HCT116 (cell line): ENCODE measurements around the gene HABP2. TPM values are rescaled to one million over a fixed set of nuclear protein-coding genes. Genes with fewer than 3 reads are reported as not detected.

Source experiments
- ATAC-seq: fragments of 200-7000 bp; cut with Tn5 transposase; 2 replicates; pipeline ENCODE4 v1.9.1; 2020; ENCODE audit warnings: mild to moderate bottlenecking, moderate library complexity
- BruUV-seq: library from RNA; stranded (reverse); fragments of 400-500 nt; replicated peaks from 2 replicates; lab custom pipeline; 2021; lab: Mats Ljungman, UMichigan
- CTCF ChIA-PET: fragments of 300-600 bp; sonication (Branson Sonifier 250); formaldehyde crosslinking; loops from one replicate; lab custom pipeline; 2021; ENCODE audit warnings: antibody characterized with exemption; lab: Charles Lee
- POLR2A ChIA-PET: fragments of 300-600, 350-600 bp; sonication (Branson Sonifier 250); formaldehyde crosslinking; loops from one replicate; lab custom pipeline; 2021; ENCODE audit warnings: antibody characterized with exemption; lab: Charles Lee
- RAD21 ChIA-PET, 2 experiments: fragments of 300-600 bp; sonication (Branson Sonifier 250); formaldehyde crosslinking; loops; one replicate each; lab custom pipeline; 2023; ENCODE audit warnings: low total read pairs in 2 of 2; ENCODE audit not compliant: uncharacterized antibody in 2 of 2, unreplicated experiment in 2 of 2, low non-redundant PET in 1 of 2; lab: Charles Lee
- DNase-seq: peaks from one replicate; pipeline ENCODE4 v3.0.0-alpha.2; 2010; ENCODE audit warnings: low read depth, low spot score
- H2AFZ ChIP-seq: fragments of 200-600 bp; shearing (Covaris generic), sonication (generic); 2 replicates; pipeline ENCODE4 v1.6.1; 2017; ENCODE audit warnings: low read depth, mixed run types, mixed read lengths, antibody characterized with exemption, low read length; ENCODE audit not compliant: poor library complexity, severe bottlenecking
- H3K27ac ChIP-seq: 2 replicates; pipeline ENCODE4 v1.5.1; 2012; ENCODE audit warnings: low read depth, low read length
- H3K27me3 ChIP-seq: fragments of 200-600 bp; sonication (generic); 2 replicates; pipeline ENCODE4 v1.6.1; 2016; ENCODE audit warnings: mixed run types, low read length, mixed read lengths; ENCODE audit not compliant: insufficient read depth
- H3K36me3 ChIP-seq, 2 experiments: fragments of 200-500 bp in 1 of 2; fragments of 200-600 bp in 1 of 2; sonication (Bioruptor generic) in 1 of 2; sonication (generic) in 1 of 2; 2 replicates each; pipeline versions ENCODE4 v1.5.1 to v1.6.1; 2014 to 2016; ENCODE audit warnings: low read length in 2 of 2, inconsistent platforms in 1 of 2, mixed read lengths in 1 of 2, mixed run types in 1 of 2; ENCODE audit not compliant: insufficient read depth in 2 of 2, control insufficient read depth in 1 of 2
- H3K4me1 ChIP-seq, 2 experiments: fragments of 200-600 bp in 1 of 2; sonication (generic) in 1 of 2; 2 replicates each; pipeline versions ENCODE4 v1.5.1 to v1.6.1; 2012 to 2017; ENCODE audit warnings: low read length in 2 of 2, inconsistent platforms in 1 of 2, mild to moderate bottlenecking in 1 of 2, mixed read lengths in 1 of 2, mixed run types in 1 of 2, moderate library complexity in 1 of 2; ENCODE audit not compliant: insufficient read depth in 2 of 2, control insufficient read depth in 1 of 2
- H3K4me2 ChIP-seq: fragments of 200-600 bp; sonication (generic); 2 replicates; pipeline ENCODE4 v1.6.1; 2017; ENCODE audit warnings: mixed run types, low read length, mixed read lengths
- H3K4me3 ChIP-seq, 2 experiments: fragments of 200-600 bp in 1 of 2; sonication (generic) in 1 of 2; replicated peaks in 1 of 2; 2 replicates each; pipeline ENCODE4 v1.5.1; 2011 to 2016; ENCODE audit warnings: low read length in 2 of 2, control low read depth in 1 of 2, low read depth in 1 of 2, mild to moderate bottlenecking in 1 of 2, mixed read lengths in 1 of 2, mixed run types in 1 of 2
- H3K79me2 ChIP-seq: fragments of 200-600 bp; sonication (generic); 2 replicates; pipeline ENCODE4 v1.6.1; 2017; ENCODE audit warnings: mild to moderate bottlenecking, mixed run types, low read length, moderate library complexity, mixed read lengths; ENCODE audit not compliant: insufficient read depth
- H3K9ac ChIP-seq: fragments of 200-600 bp; sonication (generic); 2 replicates; pipeline ENCODE4 v1.6.1; 2016; ENCODE audit warnings: low read length, mixed read lengths
- H3K9me2 ChIP-seq: fragments of 200-600 bp; sonication (generic), shearing (Covaris generic); 2 replicates; pipeline ENCODE4 v1.6.1; 2017; ENCODE audit warnings: mixed run types, mild to moderate bottlenecking, moderate library complexity; ENCODE audit not compliant: insufficient read depth
- H3K9me3 ChIP-seq, 2 experiments: fragments of 200-500 bp in 1 of 2; fragments of 200-600 bp in 1 of 2; sonication (Bioruptor generic) in 1 of 2; sonication (generic) in 1 of 2; 2 replicates each; pipeline ENCODE4 v1.6.1; 2014 to 2017; ENCODE audit warnings: low read length in 2 of 2, mixed read lengths in 2 of 2, inconsistent platforms in 1 of 2, low read depth in 1 of 2, mild to moderate bottlenecking in 1 of 2, mixed run types in 1 of 2, moderate library complexity in 1 of 2; ENCODE audit not compliant: control insufficient read depth in 1 of 2, insufficient read depth in 1 of 2
- H4K20me1 ChIP-seq: fragments of 200-600 bp; sonication (generic), shearing (Covaris generic); 2 replicates; pipeline ENCODE4 v1.6.1; 2017; ENCODE audit warnings: mixed run types, mild to moderate bottlenecking, moderate library complexity; ENCODE audit not compliant: insufficient read depth
- ATF3 ChIP-seq: IDR thresholded peaks from 2 replicates; pipeline ENCODE4 v1.6.1; 2012
- CTCF ChIP-seq, 3 experiments: fragments of 200-600 bp in 1 of 3; sonication (generic) in 1 of 3; IDR thresholded peaks in 2 of 3; conservative IDR thresholded peaks in 1 of 3; 2 replicates each; pipeline ENCODE4 v1.5.1; 2012 to 2017; ENCODE audit warnings: low read depth in 2 of 3, low read length in 2 of 3, antibody characterized with exemption in 1 of 3, borderline replicate concordance in 1 of 3, control low read depth in 1 of 3, mild to moderate bottlenecking in 1 of 3, mixed read lengths in 1 of 3, mixed run types in 1 of 3, moderate library complexity in 1 of 3; ENCODE audit not compliant: insufficient read depth in 1 of 3
- EGR1 ChIP-seq: IDR thresholded peaks from 2 replicates; pipeline ENCODE4 v1.6.1; 2012; ENCODE audit warnings: low read depth
- EZH2phosphoT487 ChIP-seq: fragments of 200-600 bp; IDR thresholded peaks from 2 replicates; pipeline ENCODE4 v1.6.1; 2018; ENCODE audit warnings: antibody characterized with exemption, borderline replicate concordance
- FOSL1 ChIP-seq: IDR thresholded peaks from 2 replicates; pipeline ENCODE4 v1.6.1; 2012; ENCODE audit warnings: low read depth
- POLR2AphosphoS5 ChIP-seq: IDR thresholded peaks from 2 replicates; pipeline ENCODE4 v1.6.1; 2011; ENCODE audit warnings: mild to moderate bottlenecking, low read depth, low read length, moderate library complexity
- REST ChIP-seq: IDR thresholded peaks from 2 replicates; pipeline ENCODE4 v1.6.1; 2012; ENCODE audit warnings: low read depth
- SP1 ChIP-seq: IDR thresholded peaks from 2 replicates; pipeline ENCODE4 v1.6.1; 2012; ENCODE audit warnings: low read depth
- SRF ChIP-seq: IDR thresholded peaks from 2 replicates; pipeline ENCODE4 v1.6.1; 2012; ENCODE audit warnings: low read depth
- TCF7L2 ChIP-seq: IDR thresholded peaks from 2 replicates; pipeline ENCODE4 v1.7.0; 2011; ENCODE audit warnings: borderline replicate concordance, inconsistent platforms; ENCODE audit not compliant: insufficient read depth, insufficient read length; ENCODE audit errors: extremely low read depth
- YY1 ChIP-seq: IDR thresholded peaks from 2 replicates; pipeline ENCODE4 v1.6.1; 2011; ENCODE audit warnings: low read length, low read depth, moderate library complexity, mild to moderate bottlenecking; ENCODE audit not compliant: insufficient replicate concordance; ENCODE audit errors: extremely low read depth
- intact Hi-C: fragments of 100-400 bp; cut with micrococcal nuclease; formaldehyde crosslinking; loops from 2 replicates; pipeline ENCODE4 v1.10.0; 2022
- total RNA-seq: library from RNA; stranded (reverse); gene quantifications from one replicate; pipeline ENCODE4 v1.2.1, GENCODE V29; 2021; ENCODE audit not compliant: unreplicated experiment

The HABP2 gene
- total RNA-seq, 1 experiment from 2014 or later, result 0.20 TPM

GRCh38 chr10:113539789-113540188, 13.1 kb upstream of the HABP2 start:
- POLR2A ChIA-PET, result no interaction called here
- no peaks in the 10 kb centered on the region for H3K79me2 ChIP-seq
- CTCF ChIA-PET, result interaction anchor here (1.1 kb wide), 1 partner anchor 24 kb away, joined by 3 read pairs; no protein-coding TSS in a partner anchor

GRCh38 chr10:113540845-113541548, 11.9 kb upstream of the HABP2 start:
- ChIA-PET RAD21 (no interaction called here), CTCF (no interaction called here), POLR2A (no interaction called here)
- no peak overlapping the region for H3K4me3 ChIP-seq
- peaks cover 6 to 12% of the 10 kb centered on the region in 2 experiments; a peak in 2 of 4 replicates for H3K4me1 ChIP-seq
- H3K9me3 ChIP-seq, result no peaks in the 10 kb centered on the region
- BruUV-seq, result no TSS peak
- H3K27me3 ChIP-seq, result no peaks in the 10 kb centered on the region
- intact Hi-C loops, result no loop called here
- DNase-seq, result no peak
- H3K36me3 ChIP-seq, result no peaks in the 10 kb centered on the region
- H3K9me2 ChIP-seq, result no peaks in the 10 kb centered on the region
- no peak for ATAC-seq
- H2AFZ ChIP-seq, result no peak overlapping the region
- H3K9ac ChIP-seq, result no peak overlapping the region
- no peak overlapping the region for H3K4me2 ChIP-seq
- no peaks in the 10 kb centered on the region for H4K20me1 ChIP-seq
- H3K27ac ChIP-seq, result no peak overlapping the region
- H3K79me2 ChIP-seq, result no peaks in the 10 kb centered on the region
- TF ChIP-seq YY1 (no peak), ATF3 (no peak), EGR1 (no peak), FOSL1 (no peak), EZH2phosphoT487 (no peak), POLR2AphosphoS5 (no peak), CTCF (IDR thresholded peaks at IDR 0.05 in 2 of 3, conservative IDR thresholded peaks at IDR 0.05 in 1 of 3; ENCODE audit: borderline replicate concordance in 1 of 3, insufficient read depth in 1 of 3, low read depth in 2 of 3, low read length in 2 of 3) (no peak), REST (no peak), SP1 (no peak), TCF7L2 (no peak), SRF (no peak)

More at GRCh38 chr10:113539789-113540188, 13.1 kb upstream of the HABP2 start:
- no peaks in the 10 kb centered on the region for H3K36me3 ChIP-seq
- RAD21 ChIA-PET, result no interaction called here
- peak; percentile 16; the same call in 1 of the 2 replicates for TF ChIP-seq FOSL1
- no peak for TF ChIP-seq YY1
- TF ChIP-seq, all 23 proteins: peak for 1
- no peaks in the 10 kb centered on the region for H4K20me1 ChIP-seq
- peak overlapping the region; percentile 6; the same call in 1 of the 2 replicates for H3K4me2 ChIP-seq
- no peaks in the 10 kb centered on the region for H3K9me2 ChIP-seq
- ATAC-seq, result peak; percentile 65
- no peak overlapping the region for H3K4me3 ChIP-seq
- no peak for DNase-seq
- no peaks in the 10 kb centered on the region for H3K9me3 ChIP-seq
- no peaks in the 10 kb centered on the region for H3K27me3 ChIP-seq
- H3K4me1 ChIP-seq, result peaks cover 6 to 12% of the 10 kb centered on the region in 2 experiments; a peak in 2 of 4 replicates
- no peak overlapping the region for H2AFZ ChIP-seq
- no peak overlapping the region for H3K9ac ChIP-seq
- no TSS peak for BruUV-seq
- intact Hi-C loops, result no loop called here
- H3K27ac ChIP-seq, result no peak overlapping the region
